Activated CD8-positive, alpha-beta memory T cell treated with anti-CD3 and anti-CD28 coated beads, Interleukin-2, amount 10 ng/mL, durations not matched to agents 7 days and 5 days (primary cell): ENCODE data around the gene SGCD. TPM values are rescaled to one million over a fixed set of nuclear protein-coding genes. Genes with fewer than 3 reads are reported as not detected.

Source experiments
- ATAC-seq: fragments of 150-1000 bp; cut with Tn5 transposase; one replicate; pipeline ENCODE4 v1.10.0; 2021; ENCODE audit warnings: moderate library complexity
- CTCF ChIA-PET: fragments of 350-600 bp; sonication (Branson Sonifier 250); formaldehyde crosslinking; loops from one replicate; lab custom pipeline; 2021; ENCODE audit warnings: antibody characterized with exemption; lab: Charles Lee
- DNase-seq: peaks from one replicate; pipeline ENCODE4 v3.0.0-alpha.2; 2020
- H3K27ac Mint-ChIP-seq: one replicate; pipeline ENCODE4 v1.8.0; 2021; ENCODE audit warnings: mild to moderate bottlenecking, mixed read lengths
- H3K27me3 Mint-ChIP-seq: one replicate; pipeline ENCODE4 v1.8.0; 2021; ENCODE audit warnings: mixed read lengths
- H3K36me3 Mint-ChIP-seq: one replicate; pipeline ENCODE4 v1.8.0; 2021; ENCODE audit warnings: mild to moderate bottlenecking, mixed read lengths
- H3K4me1 Mint-ChIP-seq: one replicate; pipeline ENCODE4 v1.8.0; 2021; ENCODE audit warnings: mixed read lengths
- H3K4me3 Mint-ChIP-seq: one replicate; pipeline ENCODE4 v1.8.0; 2021; ENCODE audit warnings: mild to moderate bottlenecking, moderate library complexity, mixed read lengths
- H3K9me3 Mint-ChIP-seq: one replicate; pipeline ENCODE4 v1.8.0; 2022; ENCODE audit warnings: low read depth, mixed read lengths
- total RNA-seq, 2 experiments: library from RNA; stranded (reverse); gene quantifications; one replicate each; pipeline ENCODE4 v1.2.3, GENCODE V29; 2021

SGCD gene
- total RNA-seq, 2 experiments from 2014 or later, result not detected

DNA sequence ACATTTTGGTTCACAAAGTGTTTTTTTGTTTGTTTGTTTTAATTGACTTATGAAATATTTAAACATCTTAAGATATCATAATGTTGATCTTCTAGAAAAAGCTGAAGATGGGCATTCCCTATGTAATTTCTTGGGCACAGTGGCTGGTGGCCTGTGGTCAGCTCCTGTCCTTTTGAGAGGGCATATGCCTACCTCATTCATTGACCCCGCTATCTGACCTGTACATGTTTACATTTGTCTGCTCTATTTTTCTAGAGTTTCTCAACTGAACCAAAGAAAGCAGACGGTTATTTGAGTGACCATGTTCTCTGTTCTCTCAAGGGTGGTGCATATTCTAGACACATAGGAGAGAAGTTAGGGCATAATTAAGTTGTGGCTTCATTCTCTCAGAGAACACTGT, 5.3 kb downstream of the SGCD start:
- no peak for DNase-seq
- CTCF ChIA-PET, result no interaction called here
- no peaks in the 10 kb centered on the region for H3K9me3 Mint-ChIP-seq
- no peak overlapping the region for H3K27ac Mint-ChIP-seq
- no peak overlapping the region for H3K4me3 Mint-ChIP-seq
- no peaks in the 10 kb centered on the region for H3K4me1 Mint-ChIP-seq
- no peaks in the 10 kb centered on the region for H3K36me3 Mint-ChIP-seq
- ATAC-seq, result no peak
- H3K27me3 Mint-ChIP-seq, result peaks cover 3% of the 10 kb centered on the region

DNA sequence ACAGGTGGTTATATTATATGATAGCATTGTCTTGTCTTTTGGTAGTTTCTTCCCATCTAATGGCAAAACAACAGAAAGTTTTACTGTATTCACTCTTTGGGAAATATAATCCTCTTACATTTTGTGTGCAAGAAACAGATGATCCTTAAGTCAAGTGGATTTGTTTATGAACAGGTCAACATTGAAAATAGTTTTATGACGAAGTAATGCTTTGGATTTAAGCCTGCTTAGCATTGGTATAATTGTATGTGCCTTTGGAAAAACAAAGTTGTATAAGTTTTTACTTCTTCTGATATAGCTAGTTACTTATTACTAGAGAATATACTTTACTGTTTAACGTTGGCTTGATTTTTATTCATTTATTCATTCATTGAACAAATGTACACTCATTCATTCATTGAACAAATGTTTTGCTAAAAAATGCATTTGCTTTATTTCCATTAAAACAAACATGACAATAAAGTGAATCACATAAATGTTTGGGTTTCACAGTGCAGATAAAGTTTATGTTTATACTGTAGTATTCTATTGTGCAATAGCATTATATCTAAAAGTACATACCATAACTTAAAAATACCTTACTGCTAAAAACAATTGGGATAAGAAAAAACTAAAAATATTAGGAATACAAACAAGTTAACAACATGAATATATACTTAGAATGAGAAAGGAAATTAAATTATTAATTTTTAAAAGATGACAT, 12.3 kb downstream of the SGCD start:
- H3K9me3 Mint-ChIP-seq, result no peaks in the 10 kb centered on the region
- H3K36me3 Mint-ChIP-seq, result no peaks in the 10 kb centered on the region
- no peak overlapping the region for H3K27ac Mint-ChIP-seq
- no peak for DNase-seq
- no peak for ATAC-seq
- no peak overlapping the region for H3K4me3 Mint-ChIP-seq
- CTCF ChIA-PET, result no interaction called here
- no peaks in the 10 kb centered on the region for H3K4me1 Mint-ChIP-seq
- H3K27me3 Mint-ChIP-seq, result no peaks in the 10 kb centered on the region

DNA sequence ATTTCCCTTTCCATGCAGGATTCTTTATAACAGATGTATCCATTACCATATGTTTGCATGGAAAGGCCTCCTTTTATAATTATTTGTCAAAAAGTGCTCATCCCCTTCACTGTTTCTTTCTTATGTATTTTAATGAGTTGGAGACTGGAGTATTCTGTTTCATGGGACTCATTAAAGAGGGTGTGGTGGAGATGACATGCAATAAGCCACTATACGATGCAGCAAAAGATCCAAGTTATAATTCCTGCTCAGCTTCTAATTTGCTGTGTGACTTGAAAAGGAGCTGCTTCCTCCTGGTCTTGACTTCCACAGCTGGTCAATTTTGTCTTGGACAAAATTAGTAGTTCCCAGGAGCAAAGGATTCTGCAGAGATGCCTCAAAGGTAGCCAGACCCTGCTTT, 13.9 kb downstream of the SGCD start:
- Mint-ChIP-seq H3K9me3 (no peaks in the 10 kb centered on the region), H3K27me3 (peaks cover 4% of the 10 kb centered on the region), H3K27ac (no peak overlapping the region), H3K4me3 (no peak overlapping the region), H3K36me3 (no peaks in the 10 kb centered on the region), H3K4me1 (no peaks in the 10 kb centered on the region)
- CTCF ChIA-PET, result no interaction called here
- ATAC-seq (no peak), DNase-seq (no peak)

DNA sequence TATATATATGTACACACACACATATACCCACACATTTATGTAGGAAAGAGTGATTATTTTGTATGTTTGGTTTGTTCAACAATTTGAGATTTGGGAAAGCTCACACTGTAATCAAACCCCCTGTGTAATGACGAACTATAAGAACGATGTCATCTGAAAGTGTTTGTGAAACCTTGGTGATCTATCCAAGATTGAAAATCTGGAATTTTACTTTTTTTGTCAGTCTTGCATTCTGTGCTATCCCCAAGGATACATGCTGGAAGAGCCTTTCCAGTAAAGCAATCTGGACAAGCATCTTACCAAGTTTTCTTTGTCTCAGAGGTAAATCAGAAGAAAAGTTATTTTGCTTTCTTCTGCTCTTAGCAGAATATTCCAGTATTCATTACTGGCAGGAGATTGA, 23.3 kb downstream of the SGCD start:
- no peak for ATAC-seq
- Mint-ChIP-seq H3K27me3 (no peaks in the 10 kb centered on the region), H3K9me3 (no peaks in the 10 kb centered on the region), H3K27ac (no peak overlapping the region), H3K4me1 (no peaks in the 10 kb centered on the region), H3K36me3 (no peaks in the 10 kb centered on the region), H3K4me3 (no peak overlapping the region)
- CTCF ChIA-PET, result no interaction called here
- no peak for DNase-seq

DNA sequence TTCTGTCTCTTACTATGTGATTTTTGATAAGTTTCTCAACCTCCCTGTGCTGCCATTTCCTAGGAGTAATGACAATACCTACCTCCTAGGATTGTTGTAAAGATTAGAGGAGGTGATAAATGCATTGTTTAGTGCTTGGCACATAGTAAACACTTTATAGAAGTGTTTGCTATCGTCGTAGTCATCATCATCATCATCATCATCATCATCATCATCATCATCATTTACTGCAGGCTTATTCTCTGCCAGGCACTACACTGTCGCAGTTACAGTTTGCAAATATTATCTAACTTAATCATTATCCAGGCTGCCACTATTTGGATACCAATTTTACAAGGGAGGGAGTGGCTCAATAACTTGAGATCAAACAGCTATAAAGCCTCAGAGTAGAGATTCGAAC, 24.5 kb downstream of the SGCD start:
- no peak overlapping the region for H3K27ac Mint-ChIP-seq
- DNase-seq, result no peak
- ATAC-seq, result no peak
- H3K4me3 Mint-ChIP-seq, result no peak overlapping the region
- no peaks in the 10 kb centered on the region for H3K36me3 Mint-ChIP-seq
- no peaks in the 10 kb centered on the region for H3K4me1 Mint-ChIP-seq
- CTCF ChIA-PET, result no interaction called here
- no peaks in the 10 kb centered on the region for H3K27me3 Mint-ChIP-seq
- H3K9me3 Mint-ChIP-seq, result no peaks in the 10 kb centered on the region

DNA sequence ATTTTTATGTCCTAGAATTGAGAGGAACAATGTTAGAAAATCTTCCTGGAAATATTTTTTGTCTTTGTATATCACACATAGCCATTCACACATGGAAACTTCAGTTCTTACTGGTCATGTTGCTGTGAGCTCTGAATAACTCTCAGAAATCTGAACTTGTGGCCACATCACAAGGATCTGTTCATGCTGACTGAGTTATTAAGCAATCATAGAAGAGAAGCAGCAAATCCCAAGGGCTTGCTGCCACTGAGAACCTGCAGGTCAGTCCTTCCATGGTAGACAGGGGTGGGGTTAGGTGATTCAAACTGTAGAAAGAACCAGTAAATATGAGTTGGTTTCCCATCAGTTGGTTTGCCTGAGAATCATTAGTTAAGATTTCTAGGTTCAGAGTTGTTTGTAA, 27.6 kb downstream of the SGCD start:
- DNase-seq, result no peak
- CTCF ChIA-PET, result no interaction called here

DNA sequence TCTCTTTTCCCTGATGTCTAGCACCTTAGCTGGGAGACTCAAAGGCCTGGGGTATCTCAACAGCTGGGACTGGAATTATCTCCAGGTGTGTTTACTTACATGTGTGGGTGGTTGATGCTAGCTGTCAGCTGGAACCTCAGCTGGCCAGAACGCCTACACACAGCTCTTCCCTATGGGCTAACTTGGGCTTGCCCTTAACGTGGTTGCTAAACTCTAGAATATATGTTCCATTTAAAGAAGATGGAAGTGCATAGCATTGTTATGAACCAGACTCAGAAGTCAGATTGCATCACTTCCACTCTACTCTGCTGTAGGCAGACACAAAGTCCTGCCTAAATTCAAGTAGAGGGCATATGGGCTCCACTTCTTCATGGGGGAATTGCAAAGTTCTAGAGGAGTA, 29.3 kb downstream of the SGCD start:
- Mint-ChIP-seq H3K4me3 (no peak overlapping the region), H3K9me3 (no peaks in the 10 kb centered on the region), H3K27me3 (no peaks in the 10 kb centered on the region), H3K4me1 (no peaks in the 10 kb centered on the region), H3K36me3 (no peaks in the 10 kb centered on the region), H3K27ac (no peak overlapping the region)
- ATAC-seq, result no peak
- DNase-seq, result no peak
- CTCF ChIA-PET, result no interaction called here

More for the DNA sequence above, 27.6 kb downstream of the SGCD start:
- no peaks in the 10 kb centered on the region for H3K4me1 Mint-ChIP-seq
- H3K9me3 Mint-ChIP-seq, result no peaks in the 10 kb centered on the region
- H3K27ac Mint-ChIP-seq, result no peak overlapping the region
- no peak overlapping the region for H3K4me3 Mint-ChIP-seq
- no peak for ATAC-seq
- H3K36me3 Mint-ChIP-seq, result no peaks in the 10 kb centered on the region
- H3K27me3 Mint-ChIP-seq, result no peaks in the 10 kb centered on the region

DNA sequence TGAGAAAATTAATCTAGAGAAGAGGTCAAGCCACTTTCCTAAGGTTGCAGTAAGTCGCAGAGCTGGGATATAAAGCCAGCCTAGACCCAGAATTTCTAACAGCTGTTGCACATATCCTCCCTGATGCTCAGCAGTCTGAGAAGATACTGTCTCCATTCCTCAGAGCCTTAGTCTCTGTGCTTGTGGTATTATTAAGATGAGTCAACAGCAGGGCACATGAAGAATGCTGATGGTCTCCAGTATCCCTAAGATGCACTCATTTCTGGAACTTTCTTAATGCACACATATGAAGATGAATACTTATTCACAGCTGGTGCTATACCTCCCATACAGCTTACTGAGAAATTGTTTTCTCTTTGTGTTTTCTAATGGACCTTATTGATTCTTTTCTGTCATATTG, 32.5 kb downstream of the SGCD start:
- Mint-ChIP-seq H3K9me3 (no peaks in the 10 kb centered on the region), H3K27me3 (no peaks in the 10 kb centered on the region), H3K27ac (no peak overlapping the region), H3K36me3 (no peaks in the 10 kb centered on the region), H3K4me3 (no peak overlapping the region), H3K4me1 (no peaks in the 10 kb centered on the region)
- CTCF ChIA-PET, result no interaction called here
- no peak for ATAC-seq
- no peak for DNase-seq

DNA sequence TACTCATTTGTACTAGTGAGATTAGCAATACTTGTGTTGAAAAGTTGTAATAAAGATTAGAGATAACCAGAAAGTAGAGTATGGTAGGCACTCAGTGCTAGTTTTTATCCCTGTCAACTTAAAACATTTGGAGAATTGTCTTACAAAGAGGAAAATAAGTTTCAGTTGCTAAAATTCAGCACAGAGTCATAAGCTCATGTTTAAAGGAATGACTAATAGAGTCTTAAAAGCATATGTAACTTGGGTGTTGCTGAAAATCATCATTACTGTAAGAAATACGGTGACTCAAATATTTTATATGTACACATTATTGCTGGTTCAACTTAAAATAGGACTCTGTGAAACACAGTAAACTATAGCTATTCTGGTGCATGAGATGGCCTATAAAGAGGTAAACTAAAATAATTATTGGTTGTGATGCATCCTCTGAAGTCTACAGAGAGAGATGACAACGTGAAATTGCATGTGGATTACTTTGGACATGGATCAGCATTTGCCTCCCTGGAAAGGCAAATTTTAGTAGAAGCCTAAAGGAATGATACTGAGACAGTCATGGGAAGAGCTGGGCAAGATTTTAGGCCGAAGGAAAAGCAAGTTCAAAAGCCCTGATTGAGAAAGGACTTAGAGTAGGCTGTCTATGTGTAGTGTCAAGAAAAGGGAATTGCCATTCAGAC, 34.6 kb downstream of the SGCD start:
- DNase-seq (no peak), ATAC-seq (no peak)
- H3K9me3 Mint-ChIP-seq, result no peaks in the 10 kb centered on the region
- no peaks in the 10 kb centered on the region for H3K4me1 Mint-ChIP-seq
- CTCF ChIA-PET, result no interaction called here
- H3K27me3 Mint-ChIP-seq, result no peaks in the 10 kb centered on the region
- H3K36me3 Mint-ChIP-seq, result no peaks in the 10 kb centered on the region
- no peak overlapping the region for H3K4me3 Mint-ChIP-seq
- H3K27ac Mint-ChIP-seq, result no peak overlapping the region

DNA sequence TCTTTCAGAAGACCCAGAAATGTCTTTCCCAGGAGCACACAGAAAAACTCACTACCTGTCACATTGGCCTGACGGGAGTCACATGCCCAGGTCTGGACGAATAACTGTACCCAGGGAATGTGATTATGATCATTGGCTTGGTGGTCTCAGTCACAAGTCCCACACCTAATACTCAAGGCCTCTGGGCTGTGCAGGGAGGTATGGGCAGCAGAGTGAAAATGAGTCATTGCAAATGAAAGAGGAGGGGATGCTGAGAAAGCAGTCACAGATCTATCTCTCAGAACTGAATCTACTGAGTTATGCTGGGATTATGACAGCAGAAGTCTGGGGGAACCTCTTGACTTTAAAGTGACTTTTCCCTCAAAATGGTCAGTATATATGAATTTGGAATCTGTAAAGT, 36.9 kb downstream of the SGCD start:
- DNase-seq, result no peak
- Mint-ChIP-seq H3K36me3 (no peaks in the 10 kb centered on the region), H3K27ac (no peak overlapping the region), H3K27me3 (no peaks in the 10 kb centered on the region), H3K9me3 (no peaks in the 10 kb centered on the region), H3K4me3 (no peak overlapping the region), H3K4me1 (no peaks in the 10 kb centered on the region)
- CTCF ChIA-PET, result no interaction called here
- no peak for ATAC-seq

DNA sequence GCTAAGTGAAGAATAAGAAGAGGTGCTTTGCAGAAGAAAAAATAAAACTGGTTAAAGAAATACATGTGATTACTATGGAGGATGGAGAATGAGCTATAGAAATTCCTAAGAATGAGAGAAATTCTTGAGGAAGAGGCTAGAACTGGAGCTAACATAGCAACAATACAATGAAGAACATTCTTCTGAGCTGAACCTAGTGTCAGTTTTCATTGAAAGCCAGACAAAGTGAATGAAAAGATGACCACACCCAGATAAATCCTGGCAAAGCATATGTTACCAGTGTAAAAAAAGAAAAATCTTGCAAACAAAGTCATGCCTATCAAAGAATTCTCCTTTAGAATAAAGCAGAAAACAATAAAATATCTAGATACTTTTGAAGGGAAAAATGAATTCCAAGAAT, 39.6 kb downstream of the SGCD start:
- Mint-ChIP-seq H3K4me3 (no peak overlapping the region), H3K36me3 (no peaks in the 10 kb centered on the region), H3K27ac (no peak overlapping the region), H3K27me3 (no peaks in the 10 kb centered on the region), H3K9me3 (no peaks in the 10 kb centered on the region), H3K4me1 (no peaks in the 10 kb centered on the region)
- CTCF ChIA-PET, result no interaction called here
- no peak for ATAC-seq
- no peak for DNase-seq

DNA sequence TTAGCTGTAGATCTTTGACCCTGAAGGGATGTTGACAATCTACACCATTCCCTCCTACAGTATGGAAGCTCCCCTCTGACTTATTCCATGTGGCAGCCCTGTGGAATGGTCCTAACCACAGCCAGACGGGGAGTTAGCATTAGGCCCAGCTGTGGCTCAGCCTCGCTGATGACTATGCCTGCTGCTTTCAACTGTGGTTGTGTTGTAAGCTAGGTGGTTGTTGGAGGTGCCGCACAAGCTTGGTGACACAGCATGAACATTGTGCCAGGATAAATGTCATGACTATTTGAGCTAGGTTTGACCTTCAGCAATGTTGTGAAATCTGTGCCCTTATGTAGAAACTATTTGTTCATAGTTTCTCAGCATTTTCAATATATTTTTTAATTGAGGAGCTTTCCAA, 40.6 kb downstream of the SGCD start:
- H3K4me3 Mint-ChIP-seq, result no peak overlapping the region
- no peaks in the 10 kb centered on the region for H3K36me3 Mint-ChIP-seq
- no peaks in the 10 kb centered on the region for H3K27me3 Mint-ChIP-seq
- no peaks in the 10 kb centered on the region for H3K4me1 Mint-ChIP-seq
- DNase-seq, result no peak
- CTCF ChIA-PET, result no interaction called here
- H3K27ac Mint-ChIP-seq, result no peak overlapping the region
- H3K9me3 Mint-ChIP-seq, result no peaks in the 10 kb centered on the region
- no peak for ATAC-seq

DNA sequence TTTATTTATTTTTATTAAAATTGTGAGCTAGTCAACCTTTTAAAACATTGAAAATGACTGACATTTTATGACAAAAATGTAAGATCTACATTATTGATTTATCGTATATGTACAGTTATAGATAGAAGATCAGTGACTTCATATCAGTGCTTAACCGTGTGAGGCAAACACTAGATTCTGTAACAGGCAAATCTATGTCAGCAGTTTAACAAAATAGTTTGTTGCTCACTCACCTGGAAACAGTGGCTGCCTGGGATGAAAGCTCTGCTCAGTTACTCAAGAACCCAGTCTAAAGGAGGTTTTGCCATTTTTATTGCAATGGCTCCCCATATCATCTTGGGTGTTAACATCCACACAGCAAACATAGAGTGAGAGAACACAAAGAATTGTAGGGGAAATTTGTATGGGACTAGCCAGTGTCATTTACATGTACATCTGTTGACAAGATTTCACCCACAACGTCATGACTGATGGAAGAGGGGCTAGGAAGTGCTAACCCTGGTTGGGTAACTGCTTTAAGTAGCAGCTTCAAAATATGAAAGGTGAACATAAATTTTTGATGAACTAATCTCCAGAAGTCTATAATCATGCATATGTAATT, 49.0 kb downstream of the SGCD start:
- Mint-ChIP-seq H3K4me1 (no peaks in the 10 kb centered on the region), H3K36me3 (no peaks in the 10 kb centered on the region), H3K9me3 (no peaks in the 10 kb centered on the region), H3K4me3 (no peak overlapping the region), H3K27me3 (peaks cover 9% of the 10 kb centered on the region), H3K27ac (no peak overlapping the region)
- DNase-seq, result no peak
- CTCF ChIA-PET, result no interaction called here
- ATAC-seq, result no peak

DNA sequence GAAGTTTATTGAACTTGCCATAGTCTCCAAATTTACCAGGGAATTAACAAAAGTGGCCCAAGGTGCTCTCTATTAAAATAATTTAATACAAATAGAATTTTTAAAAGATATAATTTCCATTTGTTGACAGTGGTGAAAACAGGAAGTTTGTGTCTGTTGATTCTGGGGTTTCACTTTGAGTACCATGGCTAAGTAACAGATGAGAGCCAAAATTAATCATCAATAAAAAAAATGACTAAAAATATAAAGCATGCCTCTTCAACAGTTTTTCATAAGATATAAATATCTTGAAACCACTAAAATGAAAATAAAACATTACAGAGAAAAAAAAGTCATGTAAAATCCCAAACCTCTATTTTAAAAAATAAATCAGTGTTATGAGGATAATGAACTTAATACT, 49.8 kb downstream of the SGCD start:
- Mint-ChIP-seq H3K27me3 (peaks cover 9% of the 10 kb centered on the region), H3K9me3 (no peaks in the 10 kb centered on the region), H3K4me3 (no peak overlapping the region), H3K4me1 (no peaks in the 10 kb centered on the region), H3K27ac (no peak overlapping the region), H3K36me3 (no peaks in the 10 kb centered on the region)
- ATAC-seq (no peak), DNase-seq (no peak)
- CTCF ChIA-PET, result no interaction called here
